DMS 273 (cell line): ENCODE measurements around the gene KRTAP10-7.
A peak's percentile ranks its signal among the peaks of the same experiment; 100 is the strongest.
"Not testable (repeated sequence)": the region's sequence is repeated elsewhere in the genome, so short reads cannot be mapped to it uniquely, and the experiment has no call there.

Experiments used
- DNase-seq: peaks from one replicate; lab custom pipeline; 2025; ENCODE audit not compliant: unreplicated experiment; lab: John Stamatoyannopoulos, UW

The KRTAP10-7 gene

GRCh38 chr21:44628707-44629391 lies 28.5 kb downstream of the KRTAP10-7 start:
- no peak for DNase-seq

GRCh38 chr21:44630440-44630839 lies 30.0 kb downstream of the KRTAP10-7 start:
- DNase-seq: no peak

- DNase-seq: no peak
These were observed 31.7 kb downstream of the KRTAP10-7 start for GRCh38 chr21:44632067-44632466.

- DNase-seq: no peak
These were observed 36.0 kb downstream of the KRTAP10-7 start for GRCh38 chr21:44636209-44637017.

GRCh38 chr21:44637018-44637850 lies 36.8 kb downstream of the KRTAP10-7 start, which contains the start of gene KRTAP10-10:
Gene KRTAP10-10, plus strand, starts transcription at chr21:44637356. Its CDS starts 62 bp downstream, at chr21:44637418.
- peak; percentile 80 for DNase-seq

GRCh38 chr21:44637851-44638348 lies 37.5 kb downstream of the KRTAP10-7 start:
- peak; percentile 74 for DNase-seq

GRCh38 chr21:44638506-44639330 lies 38.3 kb downstream of the KRTAP10-7 start:
- not testable (repeated sequence) for DNase-seq

GRCh38 chr21:44639331-44639655 lies 38.9 kb downstream of the KRTAP10-7 start:
- no peak for DNase-seq

GRCh38 chr21:44640761-44641160 lies 40.4 kb downstream of the KRTAP10-7 start:
- no peak for DNase-seq

- no peak for DNase-seq
These were observed 43.4 kb downstream of the KRTAP10-7 start for GRCh38 chr21:44643741-44644310.

GRCh38 chr21:44644878-44645277 lies 44.5 kb downstream of the KRTAP10-7 start:
- DNase-seq: no peak

- peak; percentile 83 for DNase-seq
These were observed 46.2 kb downstream of the KRTAP10-7 start, which contains the start of gene KRTAP10-11 for GRCh38 chr21:44646366-44647221. Gene KRTAP10-11, plus strand, starts transcription at chr21:44646414. Its CDS starts 45 bp downstream, at chr21:44646459.

GRCh38 chr21:44647222-44647552 lies 46.8 kb downstream of the KRTAP10-7 start:
- DNase-seq: peak; percentile 83

GRCh38 chr21:44648557-44649311 lies 48.3 kb downstream of the KRTAP10-7 start:
- DNase-seq: no peak

- DNase-seq: no peak
These were observed 49.2 kb downstream of the KRTAP10-7 start for GRCh38 chr21:44649521-44650100.

GRCh38 chr21:44650265-44650972 lies 50.0 kb downstream of the KRTAP10-7 start:
- no peak for DNase-seq

- no peak for DNase-seq
These were observed 50.7 kb downstream of the KRTAP10-7 start for GRCh38 chr21:44650973-44651675.
